SW 1271 (cell line): ENCODE data around the gene GANAB.
"Not testable (repeated sequence)": the region's sequence is repeated elsewhere in the genome, so short reads cannot be mapped to it uniquely, and the experiment has no call there.

Source experiments
- DNase-seq, 2 experiments: peaks; one replicate each; lab custom pipeline; 2025; lab: John Stamatoyannopoulos, UW

The GANAB gene

GRCh38 chr11:62601372-62602140 is 44.9 kb downstream of the GANAB start, which contains the start of gene MTA2:
TSS of gene MTA2 (minus strand) at chr11:62601865. CDS start at chr11:62601450, 415 bp downstream.
- peak; percentile 90 to 95 for DNase-seq

- no peak for DNase-seq
Observed at GRCh38 chr11:62601122-62601371, 45.4 kb downstream of the GANAB start.

- DNase-seq = no peak
Observed at GRCh38 chr11:62600367-62601121, 45.9 kb downstream of the GANAB start.

- no peak for DNase-seq
Observed at GRCh38 chr11:62599901-62600300, 46.5 kb downstream of the GANAB start.

GRCh38 chr11:62599069-62599696 is 47.2 kb downstream of the GANAB start:
- peak; percentile 86 to 91 for DNase-seq

- DNase-seq = no peak
Observed at GRCh38 chr11:62595124-62595523, 51.3 kb downstream of the GANAB start.

GRCh38 chr11:62593434-62594044 is 52.9 kb downstream of the GANAB start:
- peak in 1 of 2 experiments; percentile 52 for DNase-seq

GRCh38 chr11:62592989-62593421 is 53.4 kb downstream of the GANAB start:
- DNase-seq = no peak

GRCh38 chr11:62592146-62592815 is 54.1 kb downstream of the GANAB start:
- no peak for DNase-seq

GRCh38 chr11:62591448-62592145 is 54.8 kb downstream of the GANAB start, which contains the start of gene TUT1:
TSS of gene TUT1 (minus strand) at chr11:62591523. CDS start at chr11:62591485, 38 bp downstream.
- DNase-seq = peak; percentile 96 to 99

GRCh38 chr11:62588966-62589637 is 57.3 kb downstream of the GANAB start:
- DNase-seq = peak in 1 of 2 experiments; percentile 31

- not testable (repeated sequence) for DNase-seq
Observed at GRCh38 chr11:62585356-62585755, 61.1 kb downstream of the GANAB start.

- not testable (repeated sequence) for DNase-seq
Observed at GRCh38 chr11:62581735-62582134, 64.7 kb downstream of the GANAB start.

GRCh38 chr11:62580959-62581715 is 65.3 kb downstream of the GANAB start:
- DNase-seq = no peak

GRCh38 chr11:62579252-62579651 is 67.2 kb downstream of the GANAB start:
- no peak for DNase-seq

- DNase-seq = no peak
Observed at GRCh38 chr11:62578541-62578940, 67.9 kb downstream of the GANAB start.

- DNase-seq = no peak
Observed at GRCh38 chr11:62577046-62577714, 69.2 kb downstream of the GANAB start.

GRCh38 chr11:62575837-62576236 is 70.6 kb downstream of the GANAB start:
- no peak for DNase-seq

GRCh38 chr11:62575156-62575555 is 71.3 kb downstream of the GANAB start:
- DNase-seq = peak in 1 of 2 experiments; percentile 36
